ENCODE results near the gene HIPK3.

DNA sequence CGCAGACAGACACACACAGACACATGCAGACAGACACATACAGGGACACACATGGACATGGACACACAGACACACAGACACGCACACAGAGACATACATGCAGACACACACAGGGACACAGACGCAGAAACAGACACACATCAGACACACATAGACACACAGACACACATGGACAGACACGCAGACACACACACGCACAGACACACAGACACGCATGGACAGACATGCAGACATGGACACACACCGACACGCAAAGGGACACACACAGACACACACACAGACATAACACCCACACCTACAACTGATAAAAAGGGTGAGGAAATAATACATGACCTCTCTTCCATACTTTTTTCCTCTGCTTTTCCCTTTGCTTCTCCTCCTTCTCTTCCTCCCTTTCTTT is 146.2 kb downstream of the HIPK3 start:
- TF ChIP-seq, protein P1, sequence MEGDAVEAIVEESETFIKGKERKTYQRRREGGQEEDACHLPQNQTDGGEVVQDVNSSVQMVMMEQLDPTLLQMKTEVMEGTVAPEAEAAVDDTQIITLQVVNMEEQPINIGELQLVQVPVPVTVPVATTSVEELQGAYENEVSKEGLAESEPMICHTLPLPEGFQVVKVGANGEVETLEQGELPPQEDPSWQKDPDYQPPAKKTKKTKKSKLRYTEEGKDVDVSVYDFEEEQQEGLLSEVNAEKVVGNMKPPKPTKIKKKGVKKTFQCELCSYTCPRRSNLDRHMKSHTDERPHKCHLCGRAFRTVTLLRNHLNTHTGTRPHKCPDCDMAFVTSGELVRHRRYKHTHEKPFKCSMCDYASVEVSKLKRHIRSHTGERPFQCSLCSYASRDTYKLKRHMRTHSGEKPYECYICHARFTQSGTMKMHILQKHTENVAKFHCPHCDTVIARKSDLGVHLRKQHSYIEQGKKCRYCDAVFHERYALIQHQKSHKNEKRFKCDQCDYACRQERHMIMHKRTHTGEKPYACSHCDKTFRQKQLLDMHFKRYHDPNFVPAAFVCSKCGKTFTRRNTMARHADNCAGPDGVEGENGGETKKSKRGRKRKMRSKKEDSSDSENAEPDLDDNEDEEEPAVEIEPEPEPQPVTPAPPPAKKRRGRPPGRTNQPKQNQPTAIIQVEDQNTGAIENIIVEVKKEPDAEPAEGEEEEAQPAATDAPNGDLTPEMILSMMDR (IDR thresholded peaks at IDR 0.05; ENCODE audit: insufficient read depth, low read length): no peak
- TF ChIP-seq SPI1 (IDR thresholded peaks at IDR 0.05; ENCODE audit: borderline replicate concordance, low read depth): no peak
- TF ChIP-seq, protein P2, sequence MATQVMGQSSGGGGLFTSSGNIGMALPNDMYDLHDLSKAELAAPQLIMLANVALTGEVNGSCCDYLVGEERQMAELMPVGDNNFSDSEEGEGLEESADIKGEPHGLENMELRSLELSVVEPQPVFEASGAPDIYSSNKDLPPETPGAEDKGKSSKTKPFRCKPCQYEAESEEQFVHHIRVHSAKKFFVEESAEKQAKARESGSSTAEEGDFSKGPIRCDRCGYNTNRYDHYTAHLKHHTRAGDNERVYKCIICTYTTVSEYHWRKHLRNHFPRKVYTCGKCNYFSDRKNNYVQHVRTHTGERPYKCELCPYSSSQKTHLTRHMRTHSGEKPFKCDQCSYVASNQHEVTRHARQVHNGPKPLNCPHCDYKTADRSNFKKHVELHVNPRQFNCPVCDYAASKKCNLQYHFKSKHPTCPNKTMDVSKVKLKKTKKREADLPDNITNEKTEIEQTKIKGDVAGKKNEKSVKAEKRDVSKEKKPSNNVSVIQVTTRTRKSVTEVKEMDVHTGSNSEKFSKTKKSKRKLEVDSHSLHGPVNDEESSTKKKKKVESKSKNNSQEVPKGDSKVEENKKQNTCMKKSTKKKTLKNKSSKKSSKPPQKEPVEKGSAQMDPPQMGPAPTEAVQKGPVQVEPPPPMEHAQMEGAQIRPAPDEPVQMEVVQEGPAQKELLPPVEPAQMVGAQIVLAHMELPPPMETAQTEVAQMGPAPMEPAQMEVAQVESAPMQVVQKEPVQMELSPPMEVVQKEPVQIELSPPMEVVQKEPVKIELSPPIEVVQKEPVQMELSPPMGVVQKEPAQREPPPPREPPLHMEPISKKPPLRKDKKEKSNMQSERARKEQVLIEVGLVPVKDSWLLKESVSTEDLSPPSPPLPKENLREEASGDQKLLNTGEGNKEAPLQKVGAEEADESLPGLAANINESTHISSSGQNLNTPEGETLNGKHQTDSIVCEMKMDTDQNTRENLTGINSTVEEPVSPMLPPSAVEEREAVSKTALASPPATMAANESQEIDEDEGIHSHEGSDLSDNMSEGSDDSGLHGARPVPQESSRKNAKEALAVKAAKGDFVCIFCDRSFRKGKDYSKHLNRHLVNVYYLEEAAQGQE (IDR thresholded peaks at IDR 0.05; ENCODE audit: insufficient replicate concordance, low read depth): no peak
- TF ChIP-seq POLR2AphosphoS5 (IDR thresholded peaks at IDR 0.05; ENCODE audit: low read depth): no peak
